SK-N-MC (cell line): ENCODE data around the gene CPLX1.

Experiments used
- DNase-seq: peaks from one replicate; pipeline ENCODE4 v3.0.0-alpha.2; 2011; ENCODE audit warnings: low read depth, low spot score
- H3K27ac ChIP-seq: fragments of 200-600 bp; sonication (generic); 2 replicates; pipeline ENCODE4 v1.5.1; 2016; ENCODE audit warnings: mixed run types
- H3K36me3 ChIP-seq: fragments of 200-600 bp; sonication (generic); 2 replicates; pipeline ENCODE4 v1.6.1; 2017; ENCODE audit warnings: antibody characterized with exemption, low read length, mixed read lengths; ENCODE audit not compliant: insufficient read depth
- H3K4me3 ChIP-seq: fragments of 200-600 bp; sonication (generic); 2 replicates; pipeline ENCODE4 v1.5.1; 2016
- H3K9ac ChIP-seq: fragments of 200-600 bp; sonication (generic); 2 replicates; pipeline ENCODE4 v1.8.0; 2017; ENCODE audit warnings: mixed run types, mixed read lengths; ENCODE audit not compliant: insufficient read length
- H3K9me3 ChIP-seq: fragments of 200-600 bp; sonication (generic); 2 replicates; pipeline ENCODE4 v1.6.1; 2017; ENCODE audit warnings: low read depth, mild to moderate bottlenecking, antibody characterized with exemption, low read length, moderate library complexity, mixed read lengths
- EZH2 ChIP-seq: fragments of 200-600 bp; sonication (generic); IDR thresholded peaks from one replicate; pipeline ENCODE4 v1.6.1; 2017; ENCODE audit warnings: antibody characterized with exemption
- FOXP2 ChIP-seq: optimal IDR thresholded peaks from 2 replicates; pipeline ENCODE3; 2011; ENCODE audit warnings: mild to moderate bottlenecking, moderate library complexity; ENCODE audit not compliant: insufficient read depth; ENCODE audit errors: extremely low read length, control extremely low read depth
- POLR2AphosphoS5 ChIP-seq: IDR thresholded peaks from 2 replicates; pipeline ENCODE4 v1.6.1; 2012; ENCODE audit warnings: mild to moderate bottlenecking, low read depth, low read length, borderline replicate concordance

The CPLX1 gene

GRCh38 chr4:791252-791897 lies 34.6 kb downstream of the CPLX1 start:
- DNase-seq = no peak
- H3K4me3 ChIP-seq = no peak overlapping the region
- no peak overlapping the region for H3K9ac ChIP-seq
- H3K27ac ChIP-seq = no peak overlapping the region
- no peaks in the 10 kb centered on the region for H3K36me3 ChIP-seq
- TF ChIP-seq POLR2AphosphoS5 = no peak
- TF ChIP-seq FOXP2 = no peak
- TF ChIP-seq EZH2 = no peak
- H3K9me3 ChIP-seq = no peaks in the 10 kb centered on the region

- DNase-seq = no peak
- no peak for TF ChIP-seq POLR2AphosphoS5
- no peak for TF ChIP-seq EZH2
- TF ChIP-seq FOXP2 = no peak
- no peak overlapping the region for H3K27ac ChIP-seq
- H3K9me3 ChIP-seq = no peaks in the 10 kb centered on the region
- H3K36me3 ChIP-seq = no peaks in the 10 kb centered on the region
- H3K4me3 ChIP-seq = no peak overlapping the region
- no peak overlapping the region for H3K9ac ChIP-seq
Measured at GRCh38 chr4:790466-790820, 35.5 kb downstream of the CPLX1 start.

- Histone ChIP-seq H3K36me3 (no peaks in the 10 kb centered on the region), H3K4me3 (no peak overlapping the region), H3K9me3 (no peaks in the 10 kb centered on the region), H3K27ac (no peak overlapping the region), H3K9ac (no peak overlapping the region)
- no peak for DNase-seq
- TF ChIP-seq EZH2 = no peak
- no peak for TF ChIP-seq POLR2AphosphoS5
- no peak for TF ChIP-seq FOXP2
Measured at GRCh38 chr4:789571-790465, 36.1 kb downstream of the CPLX1 start.

- H3K9ac ChIP-seq = no peak overlapping the region
- TF ChIP-seq POLR2AphosphoS5 = no peak
- no peak for TF ChIP-seq FOXP2
- no peak for TF ChIP-seq EZH2
- H3K36me3 ChIP-seq = no peaks in the 10 kb centered on the region
- H3K27ac ChIP-seq = no peak overlapping the region
- no peaks in the 10 kb centered on the region for H3K9me3 ChIP-seq
- H3K4me3 ChIP-seq = no peak overlapping the region
- DNase-seq = no peak
Measured at GRCh38 chr4:788636-789297, 37.2 kb downstream of the CPLX1 start.

- Histone ChIP-seq H3K36me3 (no peaks in the 10 kb centered on the region), H3K27ac (no peak overlapping the region), H3K4me3 (no peak overlapping the region), H3K9me3 (no peaks in the 10 kb centered on the region), H3K9ac (no peak overlapping the region)
- TF ChIP-seq POLR2AphosphoS5 (no peak), FOXP2 (no peak), EZH2 (no peak)
- no peak for DNase-seq
Measured at GRCh38 chr4:788006-788635, 37.8 kb downstream of the CPLX1 start.

- DNase-seq = no peak
Measured at GRCh38 chr4:787561-787981, 38.4 kb downstream of the CPLX1 start.

GRCh38 chr4:786861-787300 lies 39.0 kb downstream of the CPLX1 start:
- H3K4me3 ChIP-seq = no peak overlapping the region
- no peak overlapping the region for H3K9ac ChIP-seq
- TF ChIP-seq POLR2AphosphoS5 (no peak), EZH2 (no peak), FOXP2 (no peak)
- no peaks in the 10 kb centered on the region for H3K36me3 ChIP-seq
- DNase-seq = no peak
- H3K27ac ChIP-seq = no peak overlapping the region
- H3K9me3 ChIP-seq = no peaks in the 10 kb centered on the region

More at GRCh38 chr4:787561-787981, 38.4 kb downstream of the CPLX1 start:
- H3K36me3 ChIP-seq = no peaks in the 10 kb centered on the region
- no peak overlapping the region for H3K27ac ChIP-seq
- no peaks in the 10 kb centered on the region for H3K9me3 ChIP-seq
- TF ChIP-seq POLR2AphosphoS5 (no peak), FOXP2 (no peak), EZH2 (no peak)
- no peak overlapping the region for H3K4me3 ChIP-seq
- no peak overlapping the region for H3K9ac ChIP-seq
